ENCODE data around the gene FNIP2.

The FNIP2 gene

DNA sequence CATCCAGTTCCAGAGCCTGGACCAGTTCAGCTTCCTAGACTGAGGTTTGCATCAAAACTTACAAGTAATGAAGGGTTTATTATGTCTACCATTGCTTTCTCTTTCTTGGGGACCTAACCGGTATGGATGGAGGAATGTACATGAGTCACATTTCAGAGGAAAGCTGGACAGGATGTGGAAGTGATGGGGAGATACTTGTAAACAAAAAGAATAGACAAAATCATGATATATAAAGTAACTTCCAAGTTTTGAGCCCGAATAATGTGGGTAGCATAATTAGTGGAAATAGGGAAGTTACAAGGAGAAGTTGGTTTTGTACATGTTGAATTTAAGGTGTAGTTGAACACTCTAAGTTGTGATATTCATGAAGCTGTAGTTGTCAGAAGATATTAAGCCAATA lies 15.0 kb downstream of the FNIP2 start:
- TF ChIP-seq, protein P1, sequence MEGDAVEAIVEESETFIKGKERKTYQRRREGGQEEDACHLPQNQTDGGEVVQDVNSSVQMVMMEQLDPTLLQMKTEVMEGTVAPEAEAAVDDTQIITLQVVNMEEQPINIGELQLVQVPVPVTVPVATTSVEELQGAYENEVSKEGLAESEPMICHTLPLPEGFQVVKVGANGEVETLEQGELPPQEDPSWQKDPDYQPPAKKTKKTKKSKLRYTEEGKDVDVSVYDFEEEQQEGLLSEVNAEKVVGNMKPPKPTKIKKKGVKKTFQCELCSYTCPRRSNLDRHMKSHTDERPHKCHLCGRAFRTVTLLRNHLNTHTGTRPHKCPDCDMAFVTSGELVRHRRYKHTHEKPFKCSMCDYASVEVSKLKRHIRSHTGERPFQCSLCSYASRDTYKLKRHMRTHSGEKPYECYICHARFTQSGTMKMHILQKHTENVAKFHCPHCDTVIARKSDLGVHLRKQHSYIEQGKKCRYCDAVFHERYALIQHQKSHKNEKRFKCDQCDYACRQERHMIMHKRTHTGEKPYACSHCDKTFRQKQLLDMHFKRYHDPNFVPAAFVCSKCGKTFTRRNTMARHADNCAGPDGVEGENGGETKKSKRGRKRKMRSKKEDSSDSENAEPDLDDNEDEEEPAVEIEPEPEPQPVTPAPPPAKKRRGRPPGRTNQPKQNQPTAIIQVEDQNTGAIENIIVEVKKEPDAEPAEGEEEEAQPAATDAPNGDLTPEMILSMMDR (IDR thresholded peaks at IDR 0.05; ENCODE audit: insufficient read depth, missing control alignments) = no peak
- FAIRE-seq = no peak
- no peak for DNase-seq (ENCODE audit: insufficient read length, low spot score)

DNA sequence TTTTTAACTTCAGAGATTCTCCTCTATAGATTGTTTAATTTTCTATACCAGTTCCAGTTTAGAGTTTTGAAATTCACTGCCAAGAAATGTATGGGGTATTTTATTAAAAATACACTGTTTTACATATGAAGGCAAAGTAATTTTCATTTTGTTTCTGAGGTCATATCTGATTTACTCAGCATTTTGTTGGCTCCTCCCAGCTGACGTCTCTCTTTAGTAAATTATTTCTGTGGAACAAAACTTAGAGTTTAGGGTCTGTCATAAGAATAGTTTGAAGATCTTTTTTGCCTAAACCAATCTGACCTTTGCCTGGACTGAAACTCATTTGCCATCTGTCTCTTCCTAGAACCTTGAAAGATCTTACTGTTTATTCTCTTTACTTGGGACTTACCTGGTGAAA lies 16.9 kb downstream of the FNIP2 start:
- DNase-seq (ENCODE audit: insufficient read length, low spot score) = no peak
- TF ChIP-seq, protein P1 (IDR thresholded peaks at IDR 0.05; ENCODE audit: insufficient read depth, missing control alignments) = no peak
- FAIRE-seq = no peak

DNA sequence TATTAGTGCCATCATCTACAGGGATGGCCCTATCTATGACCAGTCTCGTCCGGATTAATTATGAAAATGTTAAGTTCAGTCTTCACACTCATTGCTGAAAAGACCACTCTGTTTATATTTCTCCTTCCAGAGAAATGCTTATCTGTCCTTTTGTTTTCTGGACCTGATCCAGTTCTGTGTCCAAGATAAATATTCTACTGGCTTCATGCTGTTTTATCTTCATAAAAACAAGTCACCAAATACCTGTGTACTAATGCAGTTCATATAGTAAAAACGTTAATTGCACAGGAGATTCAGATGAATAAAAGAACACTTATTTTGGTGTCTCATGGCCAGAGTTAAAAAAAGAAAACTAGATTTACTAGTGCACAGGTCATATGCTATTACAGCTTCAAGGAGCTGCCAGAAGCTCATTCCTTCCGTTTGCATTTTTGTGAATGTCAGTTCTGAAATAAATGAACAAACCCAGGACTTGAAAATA lies 17.3 kb downstream of the FNIP2 start:
- TF ChIP-seq, protein P1 (IDR thresholded peaks at IDR 0.05; ENCODE audit: insufficient read depth, missing control alignments) = no peak
- peak; percentile 11 for FAIRE-seq
- no peak for DNase-seq (ENCODE audit: insufficient read length, low spot score)

GRCh38 chr4:158786955-158787354 lies 18.1 kb downstream of the FNIP2 start:
- TF ChIP-seq, protein P1 (IDR thresholded peaks at IDR 0.05; ENCODE audit: insufficient read depth, missing control alignments) = no peak
- FAIRE-seq (no peak), DNase-seq (ENCODE audit: insufficient read length, low spot score) (no peak)

GRCh38 chr4:158787709-158788475 lies 19.1 kb downstream of the FNIP2 start:
- TF ChIP-seq, protein P1 (IDR thresholded peaks at IDR 0.05; ENCODE audit: insufficient read depth, missing control alignments) = no peak
- FAIRE-seq (no peak), DNase-seq (ENCODE audit: insufficient read length, low spot score) (no peak)

DNA sequence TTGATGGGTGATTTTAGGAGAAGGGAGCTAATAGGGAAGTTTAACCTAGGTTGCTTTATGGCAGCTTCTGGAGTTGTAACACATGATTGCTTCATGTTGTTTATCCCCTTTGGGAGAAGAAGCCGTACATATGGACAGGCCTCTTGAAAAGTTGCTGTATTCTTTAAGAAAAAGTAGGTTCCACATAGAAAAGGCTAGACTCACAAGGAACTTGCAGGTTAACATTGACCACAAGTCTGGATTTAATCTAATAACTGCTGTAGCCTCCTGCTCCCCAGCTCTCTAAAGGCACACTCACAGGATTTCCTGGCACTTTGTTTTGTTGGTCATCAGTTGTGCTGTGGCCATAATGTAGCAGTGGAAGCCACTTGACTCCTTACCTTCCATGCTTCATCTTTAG lies 19.7 kb downstream of the FNIP2 start:
- DNase-seq (ENCODE audit: insufficient read length, low spot score) (no peak), FAIRE-seq (no peak)
- TF ChIP-seq, protein P1 (IDR thresholded peaks at IDR 0.05; ENCODE audit: insufficient read depth, missing control alignments) = no peak

- DNase-seq (ENCODE audit: insufficient read length, low spot score) (no peak), FAIRE-seq (no peak)
- TF ChIP-seq, protein P1 (IDR thresholded peaks at IDR 0.05; ENCODE audit: insufficient read depth, missing control alignments) = no peak
Observed at GRCh38 chr4:158789853-158790252, 21.0 kb downstream of the FNIP2 start.

All from D721Med (cell line).